NCI-H1105 (cell line): ENCODE measurements around the gene PIGU.
"Not testable (repeated sequence)": the region's sequence is repeated elsewhere in the genome, so short reads cannot be mapped to it uniquely, and the experiment has no call there.

Experiments used
- DNase-seq: peaks from one replicate; lab custom pipeline; 2025; lab: John Stamatoyannopoulos, UW

Gene PIGU

DNA sequence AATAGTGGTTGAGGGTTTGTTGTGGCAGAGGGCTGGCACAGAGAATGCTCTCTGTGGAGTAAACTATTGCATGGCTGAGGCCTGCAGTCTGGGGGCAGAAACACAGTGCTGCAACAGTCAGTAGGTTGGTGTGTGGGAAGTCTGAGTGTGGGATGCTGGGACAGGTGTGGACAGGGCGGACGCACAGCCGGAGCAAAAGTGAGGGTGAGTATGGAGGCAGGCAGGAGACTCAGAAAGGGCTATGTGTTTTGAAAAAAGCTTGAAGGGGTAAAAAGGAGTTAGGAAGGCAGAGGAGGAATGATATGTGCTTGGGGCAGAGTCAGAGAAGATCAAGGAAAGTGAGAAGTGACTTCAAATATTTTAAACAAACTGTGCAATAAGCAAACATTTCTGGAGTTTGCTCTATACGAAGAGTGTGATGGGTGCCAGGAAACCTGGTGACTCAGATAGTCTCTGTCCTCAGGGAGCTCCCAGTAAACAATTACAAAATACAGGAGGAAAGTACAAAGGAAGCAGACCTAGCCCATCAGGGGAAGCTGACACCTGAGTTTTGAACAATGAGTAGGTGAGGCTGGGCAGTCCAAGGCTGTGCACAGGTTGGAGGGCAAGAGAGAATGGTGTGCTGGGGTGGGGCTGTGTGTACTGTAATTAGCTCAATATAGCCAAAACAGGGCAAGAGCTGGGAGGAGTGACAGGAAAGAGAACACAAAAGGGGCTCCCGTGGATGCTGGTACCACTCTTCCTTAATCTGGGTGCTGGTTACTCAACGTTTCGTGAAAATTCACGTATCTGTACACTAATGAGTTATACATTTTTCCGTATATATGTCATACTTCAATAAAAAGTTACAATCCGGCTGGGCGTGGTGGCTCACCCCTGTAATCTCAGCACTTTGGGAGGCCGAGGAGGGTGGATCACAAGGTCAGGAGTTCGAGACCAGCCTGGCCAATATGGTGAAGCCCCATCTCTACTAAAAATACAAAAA is 55.2 kb downstream of the PIGU start:
- DNase-seq: no peak

GRCh38 chr20:34621036-34621343 is 55.9 kb downstream of the PIGU start:
- no peak for DNase-seq

DNA sequence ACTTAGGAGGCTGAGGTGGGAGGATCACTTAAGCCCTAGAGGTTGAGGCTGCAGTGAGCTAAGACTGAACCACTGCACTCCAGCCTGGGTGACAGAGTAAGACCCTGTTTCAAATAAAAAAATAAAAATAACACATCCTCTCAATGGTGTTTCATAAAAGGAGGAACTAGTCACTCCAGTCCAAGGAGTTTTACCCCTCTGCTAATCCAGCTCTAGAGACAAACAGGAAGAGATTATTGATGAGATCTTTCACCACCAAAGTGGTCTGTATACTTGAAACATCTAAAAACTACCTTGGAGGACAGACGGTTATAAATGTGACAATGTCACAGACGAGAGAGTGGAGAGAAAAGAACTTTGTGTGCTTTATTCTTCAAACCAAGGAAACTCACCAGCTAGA is 58.2 kb downstream of the PIGU start:
- no peak for DNase-seq

- DNase-seq: not testable (repeated sequence)
Observed at GRCh38 chr20:34616913-34617312, 60.0 kb downstream of the PIGU start.

DNA sequence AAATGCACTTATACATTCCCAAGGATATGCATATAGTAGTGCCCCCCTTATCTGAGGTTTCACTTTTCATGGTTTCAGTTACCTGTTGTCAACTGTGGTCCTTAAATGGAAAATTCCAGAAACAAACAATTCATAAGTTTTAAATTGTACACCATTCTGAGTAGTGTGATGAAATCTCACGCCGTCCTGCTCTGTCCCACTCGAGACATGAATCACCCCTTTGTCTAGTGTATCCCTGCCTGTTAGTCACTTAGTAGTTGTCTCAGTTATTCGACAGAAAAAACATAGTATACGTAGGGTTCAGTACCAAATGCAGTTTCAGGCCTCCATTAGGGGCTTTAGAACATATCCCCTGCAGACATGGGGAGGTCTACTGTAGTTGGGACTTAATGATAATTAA is 61.4 kb downstream of the PIGU start:
- DNase-seq: no peak

- DNase-seq: not testable (repeated sequence)
Observed at GRCh38 chr20:34611976-34612375, 64.9 kb downstream of the PIGU start.

DNA sequence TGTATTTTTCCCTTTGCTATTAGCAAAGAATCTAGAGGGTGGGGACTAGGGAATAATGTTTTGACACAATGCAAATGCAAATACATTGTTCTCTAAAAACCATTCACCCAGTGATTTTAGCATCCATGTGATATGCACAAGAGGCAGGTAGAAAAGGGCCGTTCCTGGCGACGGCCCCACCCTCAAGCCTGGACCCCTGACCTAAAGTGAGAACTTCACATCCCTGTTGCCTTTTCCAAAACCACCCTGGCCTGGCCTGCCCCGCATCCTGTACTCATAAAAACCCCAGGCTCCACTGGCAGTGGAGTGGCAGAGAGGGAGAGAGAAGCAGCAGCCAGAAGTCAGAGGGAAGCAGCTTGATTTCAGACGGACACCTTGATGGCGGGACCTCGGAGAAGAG is 69.8 kb downstream of the PIGU start:
- no peak for DNase-seq

- no peak for DNase-seq
Observed at GRCh38 chr20:34604980-34605788, 71.7 kb downstream of the PIGU start.

DNA sequence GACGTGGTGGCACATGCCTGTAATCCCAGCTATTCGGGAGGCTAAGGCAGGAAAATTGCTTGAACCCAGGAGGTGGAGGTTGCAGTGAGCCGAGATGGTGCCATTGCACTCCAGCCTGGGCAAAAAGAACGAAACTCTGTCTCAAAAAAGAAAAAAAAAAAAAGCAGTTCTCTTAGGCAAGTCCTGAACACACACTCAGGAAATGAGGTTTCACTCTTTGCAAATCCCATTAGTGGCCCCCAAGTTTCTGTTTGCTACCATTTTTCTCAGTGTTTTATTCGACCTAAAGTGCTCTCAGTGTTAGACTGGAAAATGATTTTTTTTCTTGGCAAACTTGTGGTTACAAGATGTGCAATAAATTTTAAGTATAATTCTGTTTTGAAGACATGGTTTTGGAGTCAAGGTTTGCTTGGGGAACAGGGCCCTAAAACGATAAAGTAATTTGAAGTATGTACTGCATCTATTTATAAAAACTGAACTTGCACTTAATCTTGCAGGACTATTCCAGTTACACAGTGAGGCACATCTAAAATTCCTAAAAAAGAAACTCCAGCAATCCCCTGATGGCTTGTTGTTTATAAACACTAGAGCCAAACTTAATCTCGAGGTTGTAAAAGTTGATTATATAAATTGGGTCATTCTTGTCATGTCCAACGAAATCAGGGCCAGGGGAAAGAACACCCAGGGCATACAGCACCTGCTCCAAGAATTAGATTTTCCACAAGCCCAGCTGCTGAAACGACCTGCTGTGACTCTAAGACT is 75.8 kb downstream of the PIGU start:
- DNase-seq: no peak

- DNase-seq: no peak
Observed at GRCh38 chr20:34595377-34596184, 81.3 kb downstream of the PIGU start.

- no peak for DNase-seq
Observed at GRCh38 chr20:34586488-34587163, 90.3 kb downstream of the PIGU start.

DNA sequence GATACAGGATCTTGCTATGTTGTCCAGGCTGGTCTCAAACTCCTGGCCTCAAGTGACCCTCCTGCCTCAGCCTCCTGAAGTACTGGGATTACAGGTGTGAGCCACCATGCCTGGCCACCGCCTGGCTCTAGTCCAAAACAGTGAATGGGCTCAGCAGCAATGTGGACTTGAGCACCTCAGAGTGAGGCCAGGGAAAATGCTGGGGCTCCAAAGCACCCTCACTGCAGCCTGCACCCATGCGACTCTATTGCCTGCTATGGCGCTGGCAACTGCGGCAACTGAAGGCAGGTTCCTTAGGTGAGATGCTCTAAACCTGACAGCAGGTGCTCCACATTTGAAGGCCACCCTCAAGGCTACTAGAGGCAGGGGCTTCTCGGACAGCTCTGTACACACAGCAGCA is 91.9 kb downstream of the PIGU start:
- no peak for DNase-seq

DNA sequence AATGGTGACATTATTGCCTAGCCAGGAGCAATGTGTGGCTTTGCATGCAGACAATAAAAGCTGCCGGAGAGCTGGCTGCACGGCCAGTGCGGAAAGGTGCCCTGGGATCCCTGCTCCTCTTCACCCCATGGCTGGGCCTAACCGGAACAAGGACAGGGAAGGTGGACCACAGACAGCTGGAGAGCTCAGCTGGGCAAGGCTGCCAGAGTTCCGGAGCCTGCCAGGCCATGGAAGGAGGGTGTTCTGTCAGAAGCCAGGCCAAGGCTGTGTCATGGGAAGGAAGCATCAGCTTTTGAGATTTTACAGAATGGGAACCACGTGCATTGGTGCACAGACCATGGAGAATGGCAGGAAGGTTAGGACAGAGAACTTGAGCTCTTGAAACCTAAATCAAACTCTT is 93.3 kb downstream of the PIGU start:
- DNase-seq: no peak

DNA sequence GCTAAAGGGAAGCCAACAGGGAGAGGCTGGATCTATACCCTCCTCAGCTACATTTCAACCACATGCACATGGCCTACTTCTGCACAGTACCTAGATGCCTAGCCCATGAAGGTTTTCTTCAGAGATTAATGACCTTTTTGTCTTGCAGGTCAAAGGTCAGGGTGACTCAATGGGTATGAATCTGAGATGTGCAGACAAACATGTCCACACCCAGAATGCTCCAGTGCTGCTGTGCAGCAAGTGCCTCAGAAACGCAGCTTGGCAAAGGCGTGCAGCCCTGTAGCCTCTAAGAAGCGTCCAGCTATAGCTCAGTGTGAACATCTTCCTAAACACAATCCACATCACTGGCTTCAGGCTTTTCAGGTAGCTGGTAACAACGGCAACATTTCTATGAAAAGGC is 94.0 kb downstream of the PIGU start:
- DNase-seq: no peak

GRCh38 chr20:34582221-34582620 is 94.7 kb downstream of the PIGU start:
- DNase-seq: no peak

DNA sequence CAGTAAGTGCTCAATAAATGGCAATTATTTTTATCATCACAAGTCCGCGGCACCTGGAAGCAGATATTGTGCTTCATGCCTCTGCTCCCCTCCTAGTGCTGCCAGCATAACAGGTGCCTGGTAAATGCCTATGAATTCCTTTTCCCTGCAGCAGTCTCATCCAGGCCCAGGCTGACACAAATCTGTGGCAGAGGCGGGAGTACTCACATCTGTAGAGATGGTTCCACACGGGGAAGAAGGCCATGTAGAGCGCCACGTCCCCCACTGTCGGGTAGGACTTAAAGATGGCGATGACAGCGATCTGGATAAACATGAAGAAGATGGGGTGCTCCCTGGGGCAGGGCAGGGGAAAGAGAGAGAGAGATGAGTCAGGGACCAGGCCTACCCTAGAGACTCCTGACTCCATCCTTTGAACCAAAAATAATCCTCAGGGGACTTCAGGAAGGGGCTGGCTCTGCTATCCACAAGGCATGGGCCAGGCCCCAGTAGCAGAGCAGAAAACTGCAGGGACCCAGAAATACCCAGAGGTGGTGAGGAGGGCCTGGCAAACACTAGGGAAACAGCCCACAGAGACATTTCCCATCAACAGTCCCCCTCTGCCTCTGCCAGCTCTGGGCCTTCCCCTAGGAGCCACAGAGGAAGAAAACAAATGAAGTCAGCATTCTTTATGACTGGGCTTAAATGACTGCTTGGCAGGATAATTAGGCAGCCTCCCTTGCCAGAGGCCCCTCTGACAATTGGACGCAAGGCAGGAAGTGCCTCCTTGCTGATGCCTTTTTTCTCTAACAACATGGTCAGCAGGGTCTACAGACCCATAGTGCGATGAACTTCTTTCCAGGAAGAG is 95.3 kb downstream of the PIGU start:
- DNase-seq: no peak

- DNase-seq: no peak
Observed at GRCh38 chr20:34579979-34580940, 96.6 kb downstream of the PIGU start.

- no peak for DNase-seq
Observed at GRCh38 chr20:34579191-34579978, 97.5 kb downstream of the PIGU start.
